ENCODE data around the gene SELENOO.
A peak's percentile ranks its signal among the peaks of the same experiment; 100 is the strongest.
"Not testable (repeated sequence)": the region's sequence is repeated elsewhere in the genome, so short reads cannot be mapped to it uniquely, and the experiment has no call there.

SELENOO gene, protein sequence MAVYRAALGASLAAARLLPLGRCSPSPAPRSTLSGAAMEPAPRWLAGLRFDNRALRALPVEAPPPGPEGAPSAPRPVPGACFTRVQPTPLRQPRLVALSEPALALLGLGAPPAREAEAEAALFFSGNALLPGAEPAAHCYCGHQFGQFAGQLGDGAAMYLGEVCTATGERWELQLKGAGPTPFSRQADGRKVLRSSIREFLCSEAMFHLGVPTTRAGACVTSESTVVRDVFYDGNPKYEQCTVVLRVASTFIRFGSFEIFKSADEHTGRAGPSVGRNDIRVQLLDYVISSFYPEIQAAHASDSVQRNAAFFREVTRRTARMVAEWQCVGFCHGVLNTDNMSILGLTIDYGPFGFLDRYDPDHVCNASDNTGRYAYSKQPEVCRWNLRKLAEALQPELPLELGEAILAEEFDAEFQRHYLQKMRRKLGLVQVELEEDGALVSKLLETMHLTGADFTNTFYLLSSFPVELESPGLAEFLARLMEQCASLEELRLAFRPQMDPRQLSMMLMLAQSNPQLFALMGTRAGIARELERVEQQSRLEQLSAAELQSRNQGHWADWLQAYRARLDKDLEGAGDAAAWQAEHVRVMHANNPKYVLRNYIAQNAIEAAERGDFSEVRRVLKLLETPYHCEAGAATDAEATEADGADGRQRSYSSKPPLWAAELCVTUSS

DNA sequence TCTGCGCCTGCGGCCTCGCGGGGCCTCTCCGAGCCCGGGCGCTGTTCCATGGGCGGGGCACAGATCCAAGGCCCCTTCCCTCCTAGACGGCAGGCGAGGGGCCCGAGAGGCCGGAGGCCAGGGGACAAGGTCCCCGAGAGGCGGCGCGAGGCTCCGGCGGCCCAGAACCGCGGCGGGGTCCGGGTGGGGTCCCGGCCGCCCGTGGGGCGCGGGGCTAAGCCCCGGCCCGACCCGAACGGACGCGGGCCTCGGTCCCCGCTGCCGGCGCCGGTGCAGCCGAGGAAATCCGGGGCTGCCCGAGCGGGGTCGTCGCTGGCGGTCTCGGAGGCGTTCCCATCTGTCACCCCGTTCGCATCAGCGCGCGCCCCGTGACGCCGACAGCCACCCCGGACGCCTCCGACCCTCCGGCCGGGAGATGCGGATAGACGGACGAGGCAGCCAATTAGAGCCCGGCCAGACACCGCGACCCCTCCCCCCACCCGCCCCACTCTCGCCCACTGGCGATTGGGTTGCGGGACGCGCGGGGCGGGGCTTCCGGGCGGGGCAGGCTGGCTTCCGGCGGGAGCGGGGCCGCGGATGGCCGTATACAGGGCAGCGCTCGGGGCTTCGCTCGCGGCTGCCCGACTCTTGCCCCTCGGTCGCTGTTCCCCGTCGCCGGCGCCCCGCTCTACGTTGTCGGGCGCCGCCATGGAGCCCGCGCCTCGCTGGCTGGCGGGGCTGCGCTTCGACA, at the start of gene SELENOO:
Gene SELENOO, plus strand, starts transcription at position 551 of the 730 bp plus-strand sequence. Its CDS starts 26 bp downstream, at position 577.
- peak; percentile 37 for DNase-seq

DNA sequence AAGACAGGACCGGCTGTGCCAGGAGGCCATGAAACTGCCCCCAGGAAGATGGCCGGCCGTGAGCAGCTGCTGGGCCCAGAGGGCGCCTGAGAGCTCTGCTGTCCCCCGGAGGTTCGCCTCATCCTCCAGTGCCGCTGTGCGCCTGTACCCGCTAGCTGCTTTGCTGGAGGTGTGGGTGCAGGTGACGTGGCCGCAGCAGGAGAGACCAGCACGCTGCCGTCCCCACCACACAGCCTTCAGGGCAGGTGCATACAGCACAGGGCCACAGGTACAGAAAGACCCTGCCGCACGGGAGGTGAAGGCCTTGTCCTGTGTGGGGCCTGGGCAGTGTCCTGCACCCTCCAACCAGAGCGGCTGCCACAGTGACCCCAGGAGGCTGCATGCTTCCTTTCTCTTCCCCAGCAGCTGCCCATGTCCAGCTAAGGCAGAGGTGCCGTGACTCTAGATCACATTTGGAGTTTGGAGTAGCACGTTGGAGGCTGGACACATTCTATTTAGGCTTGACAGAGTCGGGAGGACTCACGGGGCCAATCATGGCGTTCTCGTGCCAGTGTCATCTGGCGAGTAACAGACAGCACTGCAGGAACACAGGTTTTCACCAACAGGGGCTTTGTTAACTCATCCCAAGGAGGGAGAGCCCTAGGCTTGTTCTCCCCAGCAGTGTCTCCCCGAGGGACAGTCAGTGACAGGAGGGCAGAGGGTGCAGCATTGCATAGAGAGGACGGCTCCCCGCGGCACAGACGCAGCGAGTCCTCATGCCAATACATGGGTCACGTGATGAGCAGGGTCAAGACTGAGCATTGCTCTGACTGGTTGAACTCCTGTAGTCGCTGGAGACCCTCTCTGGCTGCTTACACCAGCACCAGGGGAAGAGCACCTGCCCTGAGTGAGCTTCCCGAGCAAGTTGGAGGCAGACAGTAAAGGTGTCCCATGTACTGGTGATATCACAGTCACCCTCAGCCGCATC, 49.0 kb upstream of the SELENOO start:
- DNase-seq, result no peak

DNA sequence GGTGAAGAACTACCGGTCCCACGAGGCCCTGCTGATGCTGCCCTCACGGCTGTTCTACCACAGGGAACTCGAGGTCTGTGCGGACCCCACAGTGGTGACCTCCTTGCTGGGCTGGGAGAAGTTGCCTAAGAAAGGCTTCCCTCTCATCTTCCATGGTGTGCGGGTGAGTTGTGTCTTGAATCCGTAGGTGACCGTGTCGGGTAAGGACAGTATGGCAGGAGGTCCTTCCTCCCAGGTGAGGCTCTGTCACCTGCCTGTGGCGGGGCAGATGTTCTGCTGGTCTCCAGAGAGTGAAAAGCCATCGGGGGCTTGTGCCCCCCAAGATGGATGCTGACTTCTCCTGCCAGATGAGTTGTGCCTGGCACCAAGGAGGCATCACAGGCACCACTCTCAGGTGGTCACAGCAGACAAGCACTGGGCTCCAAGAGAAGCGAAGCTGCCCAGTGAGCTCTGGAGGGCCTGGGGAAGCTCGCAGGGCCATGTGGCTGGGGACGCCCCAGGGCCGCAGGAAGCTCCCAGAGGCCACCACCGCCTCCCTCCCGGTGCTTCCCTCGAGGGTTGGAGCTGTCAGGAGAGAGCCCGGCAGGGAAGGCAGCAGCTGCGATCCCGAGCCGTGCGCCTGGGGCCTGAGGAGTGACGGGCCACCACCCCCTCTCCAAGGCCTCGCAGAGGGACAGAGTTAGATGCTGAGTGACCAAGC, 47.6 kb upstream of the SELENOO start:
- no peak for DNase-seq

DNA sequence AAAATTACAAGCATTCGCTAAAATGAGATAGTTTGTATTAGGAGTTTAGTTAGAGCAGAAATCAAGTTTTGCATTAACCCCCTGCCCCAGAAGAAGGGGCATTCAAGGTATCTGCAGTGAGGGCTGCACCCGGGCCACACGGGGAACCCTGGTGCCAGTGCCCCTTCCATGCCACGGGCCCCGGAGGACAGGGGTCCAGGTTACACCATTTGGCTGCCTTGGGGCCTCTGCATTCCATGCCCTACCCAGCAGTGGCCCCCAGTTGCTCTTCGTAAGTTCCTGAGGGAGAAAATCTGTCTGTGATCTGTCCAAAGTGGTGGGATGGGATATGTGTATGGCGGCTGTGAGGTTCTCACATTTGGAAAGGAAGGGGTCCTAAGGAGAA, 47.1 kb upstream of the SELENOO start:
- no peak for DNase-seq

DNA sequence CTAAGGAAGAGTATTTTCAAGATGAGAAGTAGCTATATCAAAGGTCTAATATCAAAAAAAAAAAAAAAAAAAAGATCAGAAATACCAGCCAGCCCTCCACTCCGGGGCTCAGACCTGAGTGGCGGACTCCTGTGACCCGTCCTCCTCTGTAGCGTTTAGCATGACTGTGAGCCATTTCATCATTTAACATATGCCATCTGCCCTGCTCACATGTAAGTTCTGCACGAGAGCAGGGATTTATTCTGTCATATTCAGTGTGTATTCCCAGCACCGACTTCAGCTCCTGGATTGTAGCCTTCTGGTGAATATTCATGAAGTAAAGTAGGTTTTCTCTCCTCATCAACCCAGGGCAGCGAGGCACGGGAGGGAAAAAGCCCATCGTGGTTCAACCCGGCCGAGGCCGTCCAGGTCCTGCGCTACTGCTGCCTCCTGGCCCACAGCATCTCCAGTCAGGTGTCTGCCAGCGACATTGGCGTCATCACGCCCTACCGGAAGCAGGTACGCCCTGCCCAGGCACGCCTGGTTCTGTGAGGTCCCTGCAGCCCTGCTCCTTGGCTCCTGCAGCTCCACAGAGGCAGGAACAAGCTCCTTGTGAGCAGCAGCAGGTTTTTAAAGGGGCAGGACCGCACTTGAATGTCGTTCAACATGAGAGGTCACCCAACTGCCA, 43.0 kb upstream of the SELENOO start:
- DNase-seq, result no peak

DNA sequence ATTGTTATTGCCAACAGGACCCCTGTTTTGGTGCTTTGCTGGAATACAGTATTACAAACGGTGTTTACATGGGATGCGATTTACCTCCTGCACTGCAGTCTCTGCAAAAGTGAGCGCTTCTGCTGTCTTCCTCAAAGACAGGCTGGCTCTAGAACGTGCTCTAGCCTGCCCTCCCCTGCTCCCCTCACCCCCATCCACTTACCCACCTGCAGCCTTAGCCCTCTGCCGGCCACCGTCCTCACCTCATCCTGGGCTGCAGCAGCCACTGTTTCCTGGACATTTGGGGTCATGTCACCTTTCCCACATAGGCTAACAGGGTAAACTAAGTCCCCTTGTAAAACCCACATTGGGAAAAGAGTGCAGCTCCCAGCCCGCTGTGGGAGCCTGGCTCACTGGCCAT, 39.9 kb upstream of the SELENOO start:
- DNase-seq, result no peak

DNA sequence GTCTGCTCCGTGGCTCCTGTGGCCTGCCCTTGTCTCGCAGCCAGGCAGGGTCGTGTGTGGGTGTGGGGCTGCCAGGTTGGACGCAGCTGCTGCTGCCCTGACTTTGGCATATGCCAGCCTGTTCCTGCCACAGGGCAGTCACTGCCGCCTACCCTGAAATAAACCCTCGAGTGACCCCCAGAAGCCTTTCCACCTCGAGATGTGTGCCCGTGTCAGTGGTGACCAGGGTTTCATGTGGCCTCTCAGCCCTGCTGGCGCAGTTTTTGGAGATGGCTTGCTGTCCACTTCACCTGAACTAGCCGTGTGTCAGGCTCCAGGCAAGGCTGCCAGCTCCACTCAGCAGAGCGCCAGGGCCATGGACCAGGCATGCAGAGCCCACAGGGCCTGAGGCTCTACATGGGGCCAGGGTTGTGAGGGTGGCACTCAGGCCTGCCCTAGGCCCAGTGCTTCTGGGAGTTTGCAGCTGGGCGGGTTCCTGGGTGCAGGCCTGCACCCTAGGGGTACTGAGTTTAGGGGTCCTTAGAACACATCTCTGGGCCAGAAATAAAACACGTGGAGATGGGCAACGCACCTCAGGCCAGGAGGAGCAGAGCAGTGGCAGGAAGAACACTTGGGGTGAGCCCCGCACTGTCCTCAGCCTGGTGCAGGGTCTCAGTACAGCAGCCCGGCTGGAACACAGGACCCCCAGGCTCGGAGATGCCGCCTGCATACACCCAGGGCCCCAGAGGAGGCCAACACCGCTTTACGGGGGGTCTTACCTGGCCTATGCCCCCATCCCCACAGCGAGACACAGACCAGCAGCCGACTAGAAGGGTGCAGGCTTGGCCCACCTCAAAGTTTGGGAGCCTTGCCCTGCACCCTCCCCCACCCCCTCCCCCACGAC, 39.1 kb upstream of the SELENOO start:
- DNase-seq, result no peak

DNA sequence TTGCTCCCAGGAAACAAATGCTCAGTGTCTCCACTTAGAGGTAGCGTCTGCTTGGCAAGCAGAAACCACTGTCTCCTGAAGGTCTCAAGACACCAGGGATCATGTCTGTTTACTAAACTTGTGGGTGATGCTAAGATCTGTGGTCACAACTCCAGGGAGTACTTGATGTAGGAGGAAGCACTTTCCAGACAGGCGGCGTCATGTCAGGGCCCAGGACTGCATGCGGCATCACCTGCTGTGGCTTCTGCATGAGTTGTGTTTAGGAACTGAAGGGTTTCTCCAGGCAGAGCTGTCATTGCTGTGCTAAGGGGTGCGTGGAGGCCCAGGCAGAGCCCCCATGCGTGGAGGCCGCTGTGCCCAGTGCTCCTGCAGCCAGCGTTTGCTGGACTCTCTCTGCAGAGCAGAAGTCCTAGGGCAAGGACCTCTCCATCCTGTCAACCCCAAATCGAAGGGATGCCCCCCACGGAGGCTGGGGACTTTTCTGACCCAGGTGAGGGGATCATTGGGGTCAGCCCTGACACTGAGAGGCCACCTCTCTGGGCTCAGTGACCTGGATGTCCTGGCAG, 38.3 kb upstream of the SELENOO start:
- DNase-seq, result no peak

DNA sequence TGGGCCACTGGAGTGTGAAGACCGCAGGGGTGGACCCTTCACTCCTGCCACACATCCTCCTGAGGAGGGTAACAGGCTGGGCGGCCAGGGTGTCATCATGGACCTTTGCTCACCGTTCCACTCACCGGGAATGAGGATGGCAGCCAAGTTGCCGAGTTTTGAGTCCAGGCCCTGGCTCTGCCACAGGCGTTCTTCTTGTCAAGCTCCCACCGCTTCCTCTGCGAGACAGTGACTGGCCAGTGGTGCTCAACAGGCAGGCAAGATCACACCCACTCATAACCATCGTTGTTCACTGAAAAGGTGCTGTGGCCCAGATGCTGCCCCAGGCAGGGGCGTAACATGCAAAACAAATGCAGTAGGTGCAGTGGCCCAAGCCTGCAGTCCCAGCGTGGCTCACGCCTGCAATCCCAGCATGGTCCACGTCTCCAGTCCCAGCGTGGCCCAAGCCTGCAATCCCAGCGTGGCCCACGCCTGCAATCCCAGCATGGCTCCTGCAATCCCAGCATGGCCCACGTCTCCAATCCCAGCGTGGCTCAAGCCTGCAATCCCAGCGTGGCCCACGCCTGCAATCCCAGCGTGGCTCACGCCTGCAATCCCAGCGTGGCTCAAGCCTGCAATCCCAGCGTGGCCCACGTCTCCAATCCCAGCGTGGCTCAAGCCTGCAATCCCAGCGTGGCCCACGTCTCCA, 35.2 kb upstream of the SELENOO start:
- DNase-seq, result no peak

DNA sequence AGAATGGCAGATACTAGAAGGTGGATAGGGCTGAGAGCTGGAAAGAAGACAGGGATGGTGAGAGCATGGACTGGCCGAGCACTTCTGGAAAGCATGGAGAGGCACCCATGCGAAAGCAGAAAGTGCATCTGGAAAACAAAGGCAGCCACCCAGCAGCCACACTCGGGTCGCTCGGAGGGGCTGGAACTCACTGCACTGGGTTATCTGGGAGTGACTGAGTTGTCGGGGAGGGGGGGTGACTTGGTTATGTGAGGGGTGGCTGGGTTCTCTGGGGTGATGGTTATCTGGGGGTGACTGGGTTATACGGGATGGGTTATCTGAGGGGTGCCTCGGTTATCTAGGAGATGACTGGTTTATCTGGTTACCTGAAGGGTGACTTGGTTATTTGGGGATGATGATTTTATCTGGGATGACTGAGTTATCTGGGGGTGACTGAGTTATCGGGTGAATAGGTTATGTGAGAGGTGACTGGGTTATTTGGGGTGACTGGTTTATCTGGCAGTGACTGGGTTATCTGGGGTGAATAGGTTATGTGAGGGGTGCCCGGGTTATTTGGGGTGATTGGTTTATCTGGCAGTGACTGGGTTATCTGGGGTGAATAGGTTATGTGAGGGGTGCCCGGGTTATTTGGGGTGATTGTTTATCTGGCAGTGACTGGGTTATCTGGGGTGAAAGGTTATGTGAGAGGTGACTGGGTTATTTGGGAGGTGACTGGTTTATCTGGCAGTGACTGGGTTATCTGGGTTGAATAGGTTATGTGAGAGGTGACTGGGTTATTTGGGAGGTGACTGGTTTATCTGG, 32.9 kb upstream of the SELENOO start:
- DNase-seq, result no peak

DNA sequence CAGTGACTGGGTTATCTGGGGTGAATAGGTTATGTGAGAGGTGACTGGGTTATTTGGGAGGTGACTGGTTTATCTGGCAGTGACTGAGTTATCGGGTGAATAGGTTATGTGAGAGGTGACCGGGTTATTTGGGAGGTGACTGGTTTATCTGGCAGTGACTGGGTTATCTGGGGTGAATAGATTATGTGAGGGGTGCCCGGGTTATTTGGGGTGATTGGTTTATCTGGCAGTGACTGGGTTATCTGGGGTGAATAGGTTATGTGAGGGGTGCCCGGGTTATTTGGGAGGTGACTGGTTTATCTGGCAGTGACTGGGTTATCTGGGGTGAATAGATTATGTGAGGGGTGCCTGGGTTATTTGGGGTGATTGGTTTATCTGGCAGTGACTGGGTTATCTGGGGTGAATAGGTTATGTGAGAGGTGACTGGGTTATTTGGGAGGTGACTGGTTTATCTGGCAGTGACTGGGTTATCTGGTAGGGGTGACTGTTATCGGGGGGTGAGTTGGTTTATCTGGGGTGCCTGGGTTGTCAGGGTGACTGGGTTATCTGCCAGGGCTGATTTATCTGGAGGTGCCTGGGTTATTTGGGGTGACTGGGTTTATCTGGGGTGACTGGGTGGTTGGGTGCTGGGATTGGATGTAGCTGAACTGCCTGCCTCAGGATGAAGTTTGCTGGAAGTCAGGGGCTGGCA, 32.2 kb upstream of the SELENOO start:
- DNase-seq, result not testable (repeated sequence)

DNA sequence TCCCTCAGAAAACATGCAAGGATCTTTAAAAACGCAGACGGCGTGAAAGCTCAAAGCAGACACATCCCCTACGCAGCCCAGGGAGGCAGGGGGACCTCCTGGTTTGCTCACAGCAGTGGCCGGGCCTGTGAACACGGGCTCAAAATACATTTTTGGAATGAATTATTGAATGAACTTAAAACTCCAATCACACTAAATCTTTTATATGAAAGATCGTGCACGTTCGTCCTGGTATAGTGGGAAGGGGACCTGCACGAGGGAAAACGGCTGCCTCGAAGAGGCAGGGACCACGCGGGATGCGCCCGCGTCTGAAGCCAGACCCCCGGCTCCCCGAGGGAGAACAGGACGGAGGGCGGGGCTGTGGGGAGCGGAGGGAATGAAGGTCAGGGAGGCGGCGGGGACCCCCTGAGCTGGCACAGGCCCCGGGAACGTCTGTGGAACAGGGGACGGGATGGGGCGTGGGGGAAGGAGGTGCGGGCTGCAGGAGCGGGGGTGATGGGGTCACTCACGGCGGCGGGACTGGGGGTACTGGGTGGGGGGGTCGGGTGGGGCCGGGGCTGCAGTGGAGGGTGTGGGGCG, 31.5 kb upstream of the SELENOO start:
- no peak for DNase-seq

DNA sequence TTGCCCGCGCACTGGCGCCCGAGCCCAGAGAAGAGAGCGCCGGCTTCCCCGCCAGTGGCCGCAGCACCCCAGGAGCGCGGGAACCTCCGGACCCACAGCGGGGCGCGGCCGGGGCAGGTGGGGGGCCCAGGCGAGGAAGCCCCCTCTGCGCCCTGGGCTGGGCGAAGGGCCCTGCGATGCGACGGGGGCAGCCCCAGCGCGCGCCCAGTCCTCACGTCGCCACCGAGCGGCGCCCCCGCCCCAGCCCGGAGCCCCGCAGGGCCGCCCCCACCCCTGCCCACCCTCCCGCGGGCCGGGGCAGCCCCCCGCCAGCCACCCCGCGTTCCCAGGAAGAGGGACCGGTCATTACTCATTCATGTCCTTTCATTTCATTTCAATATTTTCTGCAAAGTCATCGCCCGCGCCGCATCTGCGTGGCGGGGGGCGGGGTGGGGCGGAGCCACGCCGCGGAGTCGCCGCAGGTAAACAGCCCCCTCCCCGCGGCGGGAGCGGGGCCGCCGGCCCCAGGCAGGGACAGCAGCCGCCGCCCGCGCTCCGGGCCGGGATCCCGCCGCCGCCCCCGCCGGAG, 31.0 kb upstream of the SELENOO start:
- no peak for DNase-seq

DNA sequence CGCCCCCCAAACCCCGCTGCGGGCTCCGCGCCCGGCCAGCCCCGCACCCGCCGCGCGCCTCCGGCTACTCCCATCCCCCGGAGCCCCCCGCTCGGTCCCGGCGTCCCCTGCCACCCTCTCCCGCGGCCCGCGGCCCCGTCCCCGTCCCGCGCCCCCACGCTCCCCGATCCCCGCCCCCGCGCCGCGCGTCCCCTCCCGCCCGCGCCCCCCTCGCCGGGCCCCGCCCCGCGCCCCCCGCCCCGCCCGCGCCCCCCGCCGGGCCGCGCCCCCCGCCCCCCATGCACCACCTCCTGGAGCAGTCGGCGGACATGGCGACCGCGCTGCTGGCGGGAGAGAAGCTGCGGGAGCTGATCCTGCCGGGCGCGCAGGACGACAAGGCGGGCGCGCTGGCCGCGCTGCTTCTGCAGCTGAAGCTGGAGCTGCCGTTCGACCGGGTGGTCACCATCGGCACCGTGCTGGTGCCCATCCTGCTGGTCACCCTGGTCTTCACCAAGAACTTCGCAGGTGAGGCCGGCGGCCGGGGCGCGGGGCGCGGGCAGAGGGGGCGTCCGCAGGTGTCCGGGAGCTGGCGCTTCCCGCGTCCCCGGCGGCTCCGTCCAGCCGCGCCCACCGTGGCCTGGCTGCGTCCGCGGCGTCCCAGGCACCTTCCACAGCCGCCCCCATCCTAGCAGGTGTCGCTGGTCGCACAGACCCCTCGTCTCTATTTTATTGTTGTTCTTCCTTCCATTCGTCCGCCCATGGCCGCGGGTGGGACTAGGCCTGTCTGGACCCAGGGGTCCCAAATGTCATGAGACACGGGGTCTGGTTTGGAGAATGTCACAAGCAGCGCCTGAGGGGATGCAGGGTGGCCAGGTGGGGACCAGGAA, 30.1 kb upstream of the SELENOO start, which contains the start of gene PANX2:
Gene PANX2, plus strand, starts transcription at position 279 of the 866 bp plus-strand sequence. Its CDS starts 0 bp downstream, at position 279.
- no peak for DNase-seq

DNA sequence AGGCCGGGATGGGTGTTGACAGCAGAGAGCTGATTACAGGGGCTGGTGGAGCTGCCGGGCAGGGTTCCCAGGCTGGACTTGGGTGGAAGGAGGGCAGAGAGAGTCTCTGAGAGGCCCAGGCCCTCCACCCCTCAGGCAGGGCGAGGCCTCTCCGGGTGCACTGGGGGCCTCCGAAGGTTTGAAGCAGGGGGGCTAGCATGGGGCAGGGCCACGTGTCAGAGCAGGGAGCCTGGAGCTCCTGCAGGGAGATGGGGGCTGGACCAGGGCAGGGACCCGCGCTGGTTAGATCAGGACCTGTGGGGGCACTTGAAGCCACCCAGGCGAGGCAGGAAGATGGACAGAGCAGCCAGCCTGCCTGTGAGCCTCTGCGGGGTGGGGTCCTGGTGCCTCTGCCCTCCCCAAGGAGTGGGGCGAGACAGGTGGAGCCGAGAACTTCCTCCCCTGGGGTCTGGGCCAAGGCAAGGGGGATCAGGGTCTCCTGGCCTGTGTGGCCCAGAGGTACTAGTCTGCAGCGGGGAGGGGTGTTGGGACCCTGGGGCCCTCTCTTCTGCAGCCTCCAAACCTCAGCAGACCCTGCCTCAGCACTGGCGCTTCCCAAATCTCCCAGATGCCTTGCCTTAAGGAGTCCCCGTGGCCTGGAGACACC, 29.4 kb upstream of the SELENOO start:
- DNase-seq, result no peak

Measured in DMS 273 treated with DMSO at 0.1 percent for 48 hours (cell line).